CD4-positive, alpha-beta T cell (primary cell): ENCODE results near the gene OR52L1. TPM values are rescaled to one million over a fixed set of nuclear protein-coding genes. Genes with fewer than 3 reads are reported as not detected.
"Not testable (repeated sequence)": the region's sequence is repeated elsewhere in the genome, so short reads cannot be mapped to it uniquely, and the experiment has no call there.

Experiments
- ATAC-seq: fragments of 200-7000 bp; cut with Tn5 transposase; one replicate; pipeline ENCODE4 v1.10.0; 2022; ENCODE audit warnings: mild to moderate bottlenecking; ENCODE audit not compliant: poor library complexity
- CTCF ChIA-PET: fragments of 350-600 bp; sonication (Branson Sonifier 250); formaldehyde crosslinking; loops from one replicate; lab custom pipeline; 2021; ENCODE audit warnings: antibody characterized with exemption, inconsistent platforms; lab: Charles Lee
- POLR2A ChIA-PET: fragments of 350-600 bp; sonication (Branson Sonifier 250); formaldehyde crosslinking; loops from one replicate; lab custom pipeline; 2021; ENCODE audit warnings: antibody characterized with exemption, inconsistent platforms; lab: Charles Lee
- DNase-seq, 14 experiments: peaks; one replicate each; pipeline ENCODE4 v3.0.0-alpha.2; 2013 to 2020; ENCODE audit warnings: mixed read lengths in 2 of 14
- H3K27ac ChIP-seq, 2 donors: one replicate each; pipeline versions ENCODE4 v1.5.1 to v1.7.0; 2013; ENCODE audit warnings: low read length in 2 of 2, low read depth in 1 of 2, mild to moderate bottlenecking in 1 of 2
- H3K27me3 ChIP-seq, 2 experiments: 1 replicate in 1 of 2; 2 replicates in 1 of 2; pipeline versions ENCODE4 v1.6.1 to v1.7.0; 2013; ENCODE audit warnings: low read length in 2 of 2, control low read depth in 1 of 2, mild to moderate bottlenecking in 1 of 2, moderate library complexity in 1 of 2; ENCODE audit not compliant: insufficient read depth in 2 of 2, control insufficient read depth in 1 of 2
- H3K36me3 ChIP-seq: one replicate; pipeline ENCODE4 v1.6.1; 2013; ENCODE audit warnings: low read length, control low read depth; ENCODE audit not compliant: insufficient read depth
- H3K4me1 ChIP-seq: one replicate; pipeline ENCODE4 v1.6.1; 2013; ENCODE audit warnings: low read length, control low read depth; ENCODE audit not compliant: insufficient read depth
- H3K4me3 ChIP-seq: one replicate; pipeline ENCODE4 v1.5.1; 2013; ENCODE audit warnings: mild to moderate bottlenecking, low read length, moderate library complexity
- H3K9me3 ChIP-seq, 2 experiments: 1 replicate in 1 of 2; 2 replicates in 1 of 2; pipeline versions ENCODE4 v1.6.1 to v1.7.0; 2013; ENCODE audit warnings: low read length in 2 of 2, mild to moderate bottlenecking in 2 of 2, control low read depth in 1 of 2, moderate library complexity in 1 of 2; ENCODE audit not compliant: control insufficient read depth in 1 of 2, insufficient read depth in 1 of 2
- H3K27ac Mint-ChIP-seq: one replicate; pipeline ENCODE4 v1.8.0; 2020; ENCODE audit warnings: mixed read lengths
- H3K27me3 Mint-ChIP-seq: one replicate; pipeline ENCODE4 v1.8.0; 2021; ENCODE audit warnings: mixed read lengths
- H3K36me3 Mint-ChIP-seq: one replicate; pipeline ENCODE4 v1.8.0; 2021; ENCODE audit warnings: low read depth, mixed read lengths
- H3K4me1 Mint-ChIP-seq: one replicate; pipeline ENCODE4 v1.8.0; 2021; ENCODE audit warnings: low read depth, mixed read lengths
- H3K4me3 Mint-ChIP-seq: one replicate; pipeline ENCODE4 v1.8.0; 2020; ENCODE audit warnings: mild to moderate bottlenecking, mixed read lengths
- H3K9me3 Mint-ChIP-seq: one replicate; pipeline ENCODE4 v1.8.0; 2020; ENCODE audit warnings: mixed read lengths
- CTCF ChIP-seq: fragments of 200-600 bp; IDR thresholded peaks from one replicate; pipeline ENCODE4 v1.8.0; 2022; ENCODE audit warnings: antibody characterized with exemption, mild to moderate bottlenecking
- intact Hi-C, 2 experiments: fragments of 100-400 bp; cut with DNase I in 1 of 2; cut with micrococcal nuclease in 1 of 2; formaldehyde crosslinking; loops; one replicate each; pipeline versions ENCODE4 v1.15.1 to v1.9.0; 2023 to 2025; cut with DNase I, micrococcal nuclease
- total RNA-seq, 174 experiments: library from RNA in 2 of 174; stranded (reverse) in 2 of 174; gene quantifications; one replicate each; pipeline ENCODE4 v1.2.3 and lab custom pipeline; 2021 to 2026

Gene OR52L1
- total RNA-seq, 2 experiments from 2014 or later, result not detected

GRCh38 chr11:5966958-5967357, 19.8 kb downstream of the OR52L1 start:
- ChIA-PET POLR2A (no interaction called here), CTCF (no interaction called here)
- Mint-ChIP-seq H3K27me3 (peaks cover 14% of the 10 kb centered on the region), H3K4me1 (no peaks in the 10 kb centered on the region), H3K4me3 (no peak overlapping the region), H3K36me3 (peaks cover 6% of the 10 kb centered on the region), H3K9me3 (peaks cover 13% of the 10 kb centered on the region), H3K27ac (no peak overlapping the region)
- no peak overlapping the region for H3K27ac ChIP-seq
- no peaks in the 10 kb centered on the region for H3K36me3 ChIP-seq
- DNase-seq (no peak), ATAC-seq (no peak)
- TF ChIP-seq CTCF, result no peak
- intact Hi-C loops, result no loop called here
- H3K9me3 ChIP-seq, result peaks cover 5 to 11% of the 10 kb centered on the region in 2 experiments
- peaks cover 0 to 3% of the 10 kb centered on the region in 2 experiments for H3K27me3 ChIP-seq
- no peaks in the 10 kb centered on the region for H3K4me1 ChIP-seq
- no peak overlapping the region for H3K4me3 ChIP-seq

- POLR2A ChIA-PET, H3K4me1 Mint-ChIP-seq, H3K4me3 Mint-ChIP-seq, ATAC-seq, intact Hi-C loops, H3K36me3 ChIP-seq, H3K4me3 ChIP-seq, H3K27ac ChIP-seq, H3K4me1 ChIP-seq, CTCF ChIA-PET, H3K27me3 Mint-ChIP-seq, H3K27me3 ChIP-seq, DNase-seq, H3K27ac Mint-ChIP-seq, H3K36me3 Mint-ChIP-seq: not testable (repeated sequence)
- peaks cover 11 to 19% of the 10 kb centered on the region in 2 experiments for H3K9me3 ChIP-seq
- peaks cover 13% of the 10 kb centered on the region for H3K9me3 Mint-ChIP-seq
Observed at GRCh38 chr11:5960704-5961320, 26.0 kb downstream of the OR52L1 start.

GRCh38 chr11:5955586-5955985, 31.2 kb downstream of the OR52L1 start:
- Histone ChIP-seq H3K27ac (no peak overlapping the region), H3K9me3 (peaks cover 0 to 7% of the 10 kb centered on the region in 2 experiments), H3K4me1 (no peaks in the 10 kb centered on the region), H3K27me3 (no peaks in the 10 kb centered on the region), H3K36me3 (no peaks in the 10 kb centered on the region), H3K4me3 (no peak overlapping the region)
- ATAC-seq (no peak), DNase-seq (no peak)
- Mint-ChIP-seq H3K9me3 (no peaks in the 10 kb centered on the region), H3K36me3 (no peaks in the 10 kb centered on the region), H3K4me1 (no peaks in the 10 kb centered on the region), H3K27me3 (no peaks in the 10 kb centered on the region), H3K27ac (no peak overlapping the region), H3K4me3 (no peak overlapping the region)
- ChIA-PET POLR2A (no interaction called here), CTCF (no interaction called here)
- intact Hi-C loops, result no loop called here
- TF ChIP-seq CTCF, result no peak

DNA sequence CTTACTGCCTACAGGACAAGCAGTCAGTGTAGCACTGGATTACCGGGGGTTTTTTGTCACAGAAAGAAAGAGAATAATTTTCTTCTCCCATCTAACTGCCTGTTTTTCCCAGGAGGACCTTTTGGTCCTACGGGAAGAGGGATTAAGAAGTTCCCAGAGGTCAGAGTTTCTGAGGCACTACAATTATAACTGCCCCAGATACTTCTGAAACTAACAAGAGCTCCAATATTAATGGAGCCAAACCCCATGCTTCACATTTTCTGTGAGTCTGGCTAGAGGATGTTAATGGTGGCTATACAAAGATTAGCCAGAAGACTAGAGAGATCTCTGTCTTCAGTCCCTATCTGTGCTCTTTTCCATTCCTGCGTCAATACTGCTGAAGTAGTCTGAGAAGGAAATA, 44.8 kb downstream of the OR52L1 start, which contains the start of gene OR56A3:
Gene OR56A3 (plus strand): TSS at position 301 of the 400 bp plus-strand sequence. CDS start 5,096 bp downstream, outside the sequence.
- no peak for TF ChIP-seq CTCF
- no peak for DNase-seq
- Histone ChIP-seq H3K27ac (no peak within 1 kb of the TSS), H3K9me3 (peaks cover 0 to 6% of the 10 kb centered on the region in 2 experiments), H3K4me3 (no peak within 1 kb of the TSS), H3K4me1 (no peaks in the 10 kb centered on the region), H3K27me3 (peaks cover 0 to 11% of the 10 kb centered on the region in 2 experiments), H3K36me3 (no peaks in the 10 kb centered on the region)
- ChIA-PET POLR2A (no interaction called here), CTCF (no interaction called here)
- H3K9me3 Mint-ChIP-seq, result no peaks in the 10 kb centered on the region
- H3K4me1 Mint-ChIP-seq, result no peaks in the 10 kb centered on the region
- H3K36me3 Mint-ChIP-seq, result no peaks in the 10 kb centered on the region
- no peak within 1 kb of the TSS for H3K27ac Mint-ChIP-seq
- intact Hi-C loops, result no loop called here
- H3K27me3 Mint-ChIP-seq, result peaks cover 10% of the 10 kb centered on the region
- no peak for ATAC-seq
- H3K4me3 Mint-ChIP-seq, result no peak within 1 kb of the TSS
